GM12801 (cell line): ENCODE data around the gene PAGE2.

Experiments
- TF ChIP-seq, protein P1 (sequence below): IDR thresholded peaks from one replicate; pipeline ENCODE4 v1.5.1; 2011; ENCODE audit warnings: control low read depth; ENCODE audit not compliant: insufficient read length; ENCODE audit errors: extremely low read depth

PAGE2 gene

DNA sequence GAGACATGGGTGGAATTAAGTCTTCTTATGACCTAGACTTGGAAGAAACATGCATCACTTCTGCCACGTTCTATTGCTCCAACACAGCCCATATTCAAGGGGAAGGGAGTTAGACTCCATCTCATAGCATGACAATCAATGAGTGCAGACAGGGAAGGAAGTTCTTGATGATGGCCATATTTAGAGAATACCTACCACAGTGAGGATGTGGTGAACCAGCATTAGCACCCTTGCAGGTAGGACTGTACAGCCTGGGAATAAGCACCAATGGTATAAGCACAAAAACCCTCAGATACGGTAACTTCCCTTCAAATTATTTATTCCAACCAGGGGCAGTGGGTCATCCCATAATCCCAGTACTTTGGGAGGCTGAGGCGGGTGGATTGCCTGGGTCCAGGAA, 29.8 kb downstream of the PAGE2 start:
- TF ChIP-seq, protein P1, sequence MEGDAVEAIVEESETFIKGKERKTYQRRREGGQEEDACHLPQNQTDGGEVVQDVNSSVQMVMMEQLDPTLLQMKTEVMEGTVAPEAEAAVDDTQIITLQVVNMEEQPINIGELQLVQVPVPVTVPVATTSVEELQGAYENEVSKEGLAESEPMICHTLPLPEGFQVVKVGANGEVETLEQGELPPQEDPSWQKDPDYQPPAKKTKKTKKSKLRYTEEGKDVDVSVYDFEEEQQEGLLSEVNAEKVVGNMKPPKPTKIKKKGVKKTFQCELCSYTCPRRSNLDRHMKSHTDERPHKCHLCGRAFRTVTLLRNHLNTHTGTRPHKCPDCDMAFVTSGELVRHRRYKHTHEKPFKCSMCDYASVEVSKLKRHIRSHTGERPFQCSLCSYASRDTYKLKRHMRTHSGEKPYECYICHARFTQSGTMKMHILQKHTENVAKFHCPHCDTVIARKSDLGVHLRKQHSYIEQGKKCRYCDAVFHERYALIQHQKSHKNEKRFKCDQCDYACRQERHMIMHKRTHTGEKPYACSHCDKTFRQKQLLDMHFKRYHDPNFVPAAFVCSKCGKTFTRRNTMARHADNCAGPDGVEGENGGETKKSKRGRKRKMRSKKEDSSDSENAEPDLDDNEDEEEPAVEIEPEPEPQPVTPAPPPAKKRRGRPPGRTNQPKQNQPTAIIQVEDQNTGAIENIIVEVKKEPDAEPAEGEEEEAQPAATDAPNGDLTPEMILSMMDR, result no peak

DNA sequence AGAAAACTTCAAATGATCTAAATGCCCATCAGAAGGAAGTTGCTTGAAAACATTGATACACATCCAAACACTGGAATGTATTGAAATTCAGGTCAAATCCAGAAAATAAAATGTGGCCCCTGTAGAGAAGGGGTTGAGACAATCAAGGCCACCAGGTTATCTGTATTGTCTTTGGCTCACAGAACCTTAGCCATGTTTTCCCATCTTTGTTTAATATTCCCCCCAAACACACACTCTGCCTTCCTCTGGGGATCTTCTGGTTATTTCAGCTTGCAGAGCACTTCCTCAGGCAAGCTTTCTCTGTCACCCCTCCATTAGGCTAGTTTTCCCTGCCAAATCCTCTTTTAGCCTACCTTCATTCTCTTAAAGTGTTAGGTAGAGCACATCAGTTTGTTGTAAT, 30.5 kb downstream of the PAGE2 start:
- TF ChIP-seq, protein P1, result no peak

DNA sequence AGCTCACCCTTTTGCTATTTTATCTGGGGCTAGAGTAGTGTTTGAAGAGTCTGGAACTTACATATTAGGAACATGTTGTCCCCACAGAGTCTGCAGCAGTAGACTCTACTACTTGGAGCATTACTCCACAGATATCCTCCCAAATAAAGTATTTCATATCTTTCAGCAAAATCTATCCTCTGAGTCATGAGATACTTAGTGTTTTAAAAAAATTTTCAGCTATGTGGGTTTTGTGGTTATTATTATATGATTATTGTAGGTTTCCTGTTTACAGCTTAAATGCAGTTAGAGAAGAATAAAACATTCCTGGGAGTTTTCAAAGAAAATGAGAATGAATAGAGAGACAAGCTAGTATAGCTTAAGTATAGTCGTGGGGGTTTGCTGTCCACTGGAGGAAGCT, 30.9 kb downstream of the PAGE2 start:
- TF ChIP-seq, protein P1, result no peak

DNA sequence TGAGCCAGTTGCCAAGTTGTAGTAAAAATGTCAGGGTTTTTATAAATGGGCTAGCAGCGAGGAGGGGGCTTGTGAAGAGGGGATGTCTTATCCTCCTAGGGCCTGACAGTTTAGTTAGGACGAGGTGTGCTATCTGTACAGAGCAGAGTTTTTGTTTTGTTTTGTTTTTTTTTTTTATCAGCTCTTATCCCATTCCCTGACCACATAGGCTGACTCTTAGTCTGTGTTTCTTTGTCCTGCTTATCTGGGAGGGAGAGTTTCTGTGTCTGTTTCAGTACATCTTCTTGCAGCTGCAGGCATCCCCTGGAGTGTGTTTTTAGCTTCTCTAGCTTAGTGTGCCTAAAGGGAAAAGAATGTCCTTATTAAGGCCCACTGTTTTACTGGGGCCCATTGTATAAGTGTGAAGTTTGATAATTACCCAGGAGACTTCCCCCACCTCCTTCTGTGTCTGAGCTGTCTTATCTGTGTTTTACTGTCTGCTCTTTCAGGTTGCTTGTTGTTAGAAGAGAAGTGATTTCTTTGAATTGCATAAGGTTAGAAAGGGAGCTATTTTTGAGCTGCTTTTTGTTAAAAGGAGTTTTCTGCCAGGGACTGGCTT, 32.0 kb downstream of the PAGE2 start:
- TF ChIP-seq, protein P1, result no peak

DNA sequence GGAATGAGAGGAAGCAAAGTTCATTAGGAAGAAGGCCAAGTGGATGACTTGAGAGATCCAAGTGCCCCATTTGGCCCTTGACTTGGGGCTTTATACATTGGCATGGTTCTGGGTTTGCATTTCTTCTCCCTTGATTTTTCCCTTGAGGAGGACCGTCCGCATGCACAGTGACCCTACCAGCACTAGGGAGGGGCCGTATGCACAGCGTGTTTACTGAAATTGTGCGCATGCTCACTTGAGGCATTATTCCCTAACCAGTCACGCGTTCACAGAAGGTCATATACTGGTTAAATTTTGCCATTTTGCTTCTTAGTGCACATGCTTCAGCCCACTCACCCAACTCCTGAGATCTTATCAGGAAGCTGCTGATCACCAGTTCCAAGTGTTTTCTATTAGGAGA, 35.1 kb downstream of the PAGE2 start:
- TF ChIP-seq, protein P1, result no peak

DNA sequence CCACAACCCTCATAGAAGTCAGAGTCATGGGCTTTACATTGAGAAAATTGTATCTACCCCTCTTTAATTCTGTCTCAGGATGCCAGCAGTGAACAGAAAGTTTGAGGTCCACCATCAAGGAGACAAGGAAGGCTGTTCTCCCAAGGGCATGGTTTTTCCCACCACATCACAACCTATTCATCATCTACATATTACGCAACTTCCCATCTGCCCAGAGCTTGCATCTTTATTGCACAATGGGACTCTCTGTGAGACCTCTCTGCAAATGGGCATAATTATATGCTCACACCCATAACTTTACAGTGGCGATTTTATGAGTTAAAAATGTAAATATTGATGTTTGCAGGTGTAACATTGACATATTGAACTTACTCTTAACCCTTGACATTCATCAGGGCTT, 38.9 kb downstream of the PAGE2 start:
- TF ChIP-seq, protein P1, result no peak

DNA sequence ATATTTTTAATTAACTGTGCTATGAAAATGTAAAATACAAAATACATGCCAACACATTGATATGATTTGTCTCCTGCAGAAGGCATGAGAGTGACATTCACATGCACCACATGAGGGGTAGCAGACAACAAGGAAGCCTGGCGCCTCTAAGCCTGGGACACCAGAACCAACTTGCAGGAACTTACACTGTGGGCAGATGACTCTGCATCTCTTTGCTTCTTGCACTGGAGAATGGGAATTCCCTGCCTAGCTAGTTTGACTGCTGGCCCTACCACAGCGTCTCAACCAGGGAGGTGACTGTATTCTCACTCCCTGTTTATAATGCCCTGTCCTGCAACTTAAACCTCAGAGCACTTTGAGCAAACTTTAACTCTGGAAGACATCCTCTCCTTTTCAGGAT, 40.5 kb downstream of the PAGE2 start:
- TF ChIP-seq, protein P1, result no peak
